H1 (cell line): Measurements from ENCODE around the gene STX5. TPM values are rescaled to one million over a fixed set of nuclear protein-coding genes. Genes with fewer than 3 reads are reported as not detected.

Source experiments
- CTCF ChIA-PET: fragments of 300-600 bp; sonication (Branson Sonifier 250); formaldehyde crosslinking; loops from one replicate; lab custom pipeline; 2021; ENCODE audit not compliant: partially characterized antibody; lab: Charles Lee
- POLR2A ChIA-PET: fragments of 300-600 bp; sonication (Branson Sonifier 250); formaldehyde crosslinking; loops from one replicate; lab custom pipeline; 2021; ENCODE audit warnings: inconsistent platforms; ENCODE audit not compliant: partially characterized antibody; lab: Charles Lee
- DNase-seq, 2 experiments: peaks; one replicate each; pipeline versions ENCODE4 v3.0.0 to v3.0.0-alpha.2; 2010 to 2022; ENCODE audit warnings: low spot score in 2 of 2, low read depth in 1 of 2, mixed read lengths in 1 of 2
- FAIRE-seq: peaks from 2 replicates; lab custom pipeline; 2011; peaks lifted over from hg19 to GRCh38; lab: Jason Lieb, UNC
- H2AFZ ChIP-seq: 2 replicates; pipeline ENCODE4 v1.8.1; 2012; ENCODE audit warnings: low read length, inconsistent platforms
- H2AK5ac ChIP-seq: 2 replicates; pipeline ENCODE4 v1.6.1; 2013; ENCODE audit warnings: low read depth, low read length
- H2BK120ac ChIP-seq: replicated peaks from 2 replicates; pipeline ENCODE3; 2013; ENCODE audit warnings: low read depth, low read length, inconsistent platforms
- H2BK12ac ChIP-seq: 2 replicates; pipeline ENCODE4 v1.6.1; 2013; ENCODE audit warnings: low read depth, low read length
- H2BK15ac ChIP-seq: 2 replicates; pipeline ENCODE4 v1.6.1; 2013; ENCODE audit warnings: low read length
- H2BK20ac ChIP-seq: 2 replicates; pipeline ENCODE4 v1.6.1; 2013; ENCODE audit warnings: low read length
- H2BK5ac ChIP-seq: 2 replicates; pipeline ENCODE4 v1.6.1; 2013; ENCODE audit warnings: low read depth, low read length
- H3K14ac ChIP-seq: 2 replicates; pipeline ENCODE4 v1.6.1; 2013; ENCODE audit warnings: inconsistent platforms; ENCODE audit not compliant: insufficient read length
- H3K18ac ChIP-seq: 2 replicates; pipeline ENCODE4 v1.6.1; 2013; ENCODE audit warnings: low read length; ENCODE audit errors: extremely low read depth
- H3K23ac ChIP-seq: 2 replicates; pipeline ENCODE4 v1.6.1; 2013; ENCODE audit warnings: inconsistent platforms; ENCODE audit not compliant: insufficient read length
- H3K23me2 ChIP-seq: 2 replicates; pipeline ENCODE4 v1.6.1; 2013; ENCODE audit warnings: low read depth, low read length
- H3K27ac ChIP-seq: 2 replicates; pipeline ENCODE4 v1.6.1; 2011; ENCODE audit warnings: low read depth, low read length, inconsistent platforms
- H3K27me3 ChIP-seq, 4 experiments: replicated peaks in 1 of 4; 1 replicate in 1 of 4; 2 replicates in 3 of 4; pipeline versions ENCODE4 v1.6.1 to v1.8.1; 2011 to 2013; ENCODE audit warnings: low read length in 3 of 4, mild to moderate bottlenecking in 3 of 4, inconsistent platforms in 2 of 4, mixed read lengths in 2 of 4, moderate library complexity in 1 of 4; ENCODE audit not compliant: control insufficient read depth in 3 of 4, insufficient read depth in 3 of 4; ENCODE audit errors: extremely low read depth in 1 of 4
- H3K36me3 ChIP-seq, 4 experiments: 2 replicates each; pipeline versions ENCODE4 v1.6.1 to v1.8.1; 2011 to 2013; ENCODE audit warnings: mild to moderate bottlenecking in 4 of 4, low read length in 3 of 4, moderate library complexity in 2 of 4, control low read depth in 1 of 4, inconsistent platforms in 1 of 4; ENCODE audit not compliant: insufficient read depth in 4 of 4, control insufficient read depth in 2 of 4
- H3K4ac ChIP-seq: replicated peaks from 2 replicates; pipeline ENCODE3; 2013; ENCODE audit warnings: low read length, low read depth, mixed read lengths, inconsistent platforms; ENCODE audit not compliant: insufficient read length
- H3K4me1 ChIP-seq, 4 experiments: replicated peaks in 1 of 4; 1 replicate in 1 of 4; 2 replicates in 3 of 4; pipeline versions ENCODE4 v1.6.1 to v1.8.1; 2011 to 2013; ENCODE audit warnings: low read length in 3 of 4, inconsistent platforms in 2 of 4, mixed read lengths in 1 of 4; ENCODE audit not compliant: insufficient read depth in 4 of 4, control insufficient read depth in 3 of 4
- H3K4me2 ChIP-seq, 2 experiments: 2 replicates each; pipeline versions ENCODE4 v1.6.1 to v1.8.1; 2011 to 2013; ENCODE audit warnings: low read depth in 2 of 2, low read length in 2 of 2, control low read depth in 1 of 2, inconsistent platforms in 1 of 2, mild to moderate bottlenecking in 1 of 2; ENCODE audit not compliant: insufficient read depth in 1 of 2
- H3K4me3 ChIP-seq, 4 experiments: fragments of 200-600, 300-600 bp in 1 of 4; sonication (generic), shearing (Covaris generic), sonication (Bioruptor Twin) in 1 of 4; 2 replicates each; pipeline versions ENCODE4 v1.5.1 to v1.8.1; 2011 to 2016; ENCODE audit warnings: low read length in 4 of 4, low read depth in 3 of 4, control low read depth in 2 of 4, inconsistent platforms in 2 of 4, mild to moderate bottlenecking in 2 of 4, mixed read lengths in 1 of 4, moderate library complexity in 1 of 4; ENCODE audit not compliant: insufficient read depth in 2 of 4; ENCODE audit errors: extremely low read depth in 1 of 4
- H3K56ac ChIP-seq: replicated peaks from 2 replicates; pipeline ENCODE3; 2013; ENCODE audit warnings: low read depth, mild to moderate bottlenecking, mixed read lengths, low read length, inconsistent platforms; ENCODE audit not compliant: insufficient read length
- H3K79me1 ChIP-seq: 2 replicates; pipeline ENCODE4 v1.6.1; 2013; ENCODE audit warnings: low read depth, low read length, control low read depth
- H3K79me2 ChIP-seq, 2 experiments: 2 replicates each; pipeline versions ENCODE4 v1.6.1 to v1.8.1; 2012 to 2013; ENCODE audit warnings: low read length in 2 of 2, mild to moderate bottlenecking in 2 of 2, inconsistent platforms in 1 of 2; ENCODE audit not compliant: insufficient read depth in 2 of 2, control insufficient read depth in 1 of 2
- H3K9ac ChIP-seq, 4 experiments: replicated peaks in 1 of 4; 1 replicate in 1 of 4; 2 replicates in 3 of 4; pipeline versions ENCODE4 v1.6.1 to v1.8.1; 2011 to 2013; ENCODE audit warnings: low read depth in 3 of 4, low read length in 3 of 4, control low read depth in 2 of 4, mild to moderate bottlenecking in 2 of 4, moderate library complexity in 2 of 4, inconsistent platforms in 1 of 4; ENCODE audit errors: extremely low read depth in 1 of 4
- H3K9me3 ChIP-seq, 2 experiments: 2 replicates each; pipeline versions ENCODE4 v1.6.1 to v1.8.1; 2012 to 2013; ENCODE audit warnings: mild to moderate bottlenecking in 2 of 2, moderate library complexity in 2 of 2, control low read depth in 1 of 2, inconsistent platforms in 1 of 2, low read depth in 1 of 2, low read length in 1 of 2, mixed read lengths in 1 of 2; ENCODE audit not compliant: insufficient read depth in 2 of 2
- H4K20me1 ChIP-seq, 2 experiments: replicated peaks in 1 of 2; 2 replicates each; pipeline versions ENCODE3 to v1.8.1; 2011 to 2013; ENCODE audit warnings: inconsistent platforms in 2 of 2, low read length in 2 of 2, mild to moderate bottlenecking in 1 of 2; ENCODE audit not compliant: insufficient read depth in 2 of 2, control insufficient read depth in 1 of 2
- H4K5ac ChIP-seq: 2 replicates; pipeline ENCODE4 v1.6.1; 2013; ENCODE audit warnings: low read length, low read depth, mixed read lengths, inconsistent platforms; ENCODE audit not compliant: insufficient read length
- H4K8ac ChIP-seq: 2 replicates; pipeline ENCODE4 v1.8.0; 2013; ENCODE audit warnings: mild to moderate bottlenecking, moderate library complexity, low read length, inconsistent platforms; ENCODE audit not compliant: insufficient read depth; ENCODE audit errors: extremely low read depth
- H4K91ac ChIP-seq: replicated peaks from 2 replicates; pipeline ENCODE3; 2013; ENCODE audit warnings: low read length, mixed read lengths, inconsistent platforms; ENCODE audit not compliant: insufficient read length
- CEBPB ChIP-seq: IDR thresholded peaks from 2 replicates; pipeline ENCODE4 v1.6.1; 2012; ENCODE audit warnings: low read depth, low read length
- EP300 ChIP-seq, 2 experiments: IDR thresholded peaks; 1 replicate in 1 of 2; 2 replicates in 1 of 2; pipeline ENCODE4 v1.6.1; 2011 to 2012; ENCODE audit warnings: low read depth in 2 of 2, low read length in 2 of 2, mild to moderate bottlenecking in 2 of 2, borderline replicate concordance in 1 of 2, inconsistent platforms in 1 of 2, moderate library complexity in 1 of 2
- HDAC6 ChIP-seq: IDR thresholded peaks from one replicate; pipeline ENCODE4 v1.7.1; 2012; ENCODE audit warnings: low read depth, mild to moderate bottlenecking, inconsistent platforms, low read length, moderate library complexity
- MAFK ChIP-seq: IDR thresholded peaks from 2 replicates; pipeline ENCODE4 v1.6.1; 2012; ENCODE audit warnings: low read depth, mild to moderate bottlenecking, improper control_type of control experiment, low read length
- SIX5 ChIP-seq: IDR thresholded peaks from 2 replicates; pipeline ENCODE4 v1.6.1; 2011; ENCODE audit warnings: mild to moderate bottlenecking, low read depth, low read length
- SP1 ChIP-seq: IDR thresholded peaks from 2 replicates; pipeline ENCODE4 v1.6.1; 2011; ENCODE audit warnings: low read depth, low read length
- TAF1 ChIP-seq: IDR thresholded peaks from 2 replicates; pipeline ENCODE4 v1.6.1; 2011; ENCODE audit warnings: mild to moderate bottlenecking, low read depth, low read length
- WGBS, 2 experiments: shearing (Covaris generic) in 1 of 2; methylation state at CpG; one replicate each; pipeline versions ENCODE4 v1.1.6 to v1.1.7; 2013 to 2015; ENCODE audit warnings: low lambda C conversion rate in 2 of 2, mixed read lengths in 2 of 2, inconsistent platforms in 1 of 2, low coverage in 1 of 2, missing lambda C conversion rate in 1 of 2; ENCODE audit not compliant: insufficient replicate concordance in 2 of 2, insufficient coverage in 1 of 2, insufficient read length in 1 of 2; ENCODE audit errors: extremely low coverage in 1 of 2, missing lambda C conversion rate in 1 of 2; 5-methylcytosine and 5-hydroxymethylcytosine counted together
- polyA plus RNA-seq, 7 experiments: library from polyadenylated mRNA; depleted of rRNA in 3 of 7; stranded (reverse) in 5 of 7; unstranded in 2 of 7; fragments of >200 nt in 5 of 7; fragments of 200-250 nt in 2 of 7; gene quantifications; 1 replicate in 5 of 7; 2 replicates in 1 of 7; 4 replicates in 1 of 7; pipeline versions ENCODE4 v1.2.1 to v1.2.3, GENCODE V29; 2011 to 2013; ENCODE audit warnings: missing spikeins in 2 of 7, mixed read lengths in 2 of 7
- total RNA-seq: library from RNA; stranded (reverse); fragmentation: NEBNext Ultra II Directional; extraction: Animal tissue kit (Norgen Biotek cat#: 25700); gene quantifications from 2 replicates; pipeline ENCODE4 v1.2.1, GENCODE V29; 2021

Gene STX5
- total and polyA plus RNA-seq, 2 of the 8 experiments (the other 6 are each of a cell fraction or from before 2014, with no cell fraction given), result 24.2 to 28.5 TPM

DNA sequence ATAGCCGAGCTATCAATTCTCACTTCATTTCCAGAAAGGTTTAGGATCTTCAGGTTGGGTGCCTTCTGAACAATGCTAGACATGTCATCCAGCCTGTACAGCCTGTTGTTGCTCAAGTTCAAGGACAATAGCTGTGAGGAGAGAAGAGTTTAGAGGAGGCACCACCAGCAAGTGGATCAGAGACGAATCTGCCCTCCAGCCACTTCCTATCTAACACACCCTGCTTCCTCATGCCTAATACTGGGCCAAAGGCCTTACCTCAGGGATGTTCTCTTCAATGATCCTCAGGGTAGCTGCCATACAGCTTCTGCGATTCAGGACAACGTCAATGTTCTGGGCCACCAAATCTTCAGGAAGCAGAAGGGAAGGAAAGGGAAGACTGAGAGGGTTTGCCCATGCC lies 30.8 kb downstream of the STX5 start:
- ChIA-PET POLR2A (interaction anchor here (0.7 to 10.0 kb wide), 21 partner anchors 10 to 136 kb away, joined by 3 to 251 read pairs (median 4); partner anchors contain the start of genes C11orf98, CSKMT, HNRNPUL2 and TMEM179B), CTCF (interaction anchor here (0.7 to 3.8 kb wide), 4 partner anchors 11 to 188 kb away, joined by 3 to 15 read pairs (median 3); partner anchors contain the start of gene ROM1)
- peaks cover 29 to 61% (median 43%) of the 10 kb centered on the region in 4 experiments for H3K36me3 ChIP-seq
- H4K20me1 ChIP-seq, result peaks cover 2 to 3% of the 10 kb centered on the region in 2 experiments
- no peak overlapping the region for H3K27ac ChIP-seq
- no peak overlapping the region for H3K56ac ChIP-seq
- H3K79me2 ChIP-seq, result peaks cover 5 to 18% of the 10 kb centered on the region in 2 experiments; a peak in 3 of 4 replicates
- no peak overlapping the region for H3K18ac ChIP-seq
- H3K14ac ChIP-seq, result no peak overlapping the region
- H4K5ac ChIP-seq, result no peak overlapping the region
- peaks cover 4% of the 10 kb centered on the region; the same call in 1 of the 2 replicates for H3K23me2 ChIP-seq
- no peak overlapping the region for H2BK120ac ChIP-seq
- H3K4me3 ChIP-seq, result no peak overlapping the region
- H3K79me1 ChIP-seq, result peaks cover 6% of the 10 kb centered on the region; the same call in 1 of the 2 replicates
- H3K4me1 ChIP-seq, result peaks cover 0 to 2% (median 0%) of the 10 kb centered on the region in 4 experiments; a peak in 1 of 7 replicates
- no peak for DNase-seq
- no peak overlapping the region for H4K91ac ChIP-seq
- no peak overlapping the region for H2BK5ac ChIP-seq
- no peaks in the 10 kb centered on the region for H3K9me3 ChIP-seq
- H2BK20ac ChIP-seq, result no peak overlapping the region
- no peak overlapping the region for H3K4ac ChIP-seq
- H3K27me3 ChIP-seq, result no peaks in the 10 kb centered on the region
- 93% methylated on average over 4 of the region's 4 CpGs; no CpG with 5 or more reads in 1 of the 2 experiments for WGBS, 2 experiments
- no peak overlapping the region for H3K9ac ChIP-seq
- H3K23ac ChIP-seq, result no peak overlapping the region
- no peak overlapping the region for H2AK5ac ChIP-seq
- no peak overlapping the region for H2AFZ ChIP-seq
- H2BK12ac ChIP-seq, result no peak overlapping the region
- FAIRE-seq, result no peak
- H4K8ac ChIP-seq, result no peak overlapping the region
- H3K4me2 ChIP-seq, result no peak overlapping the region
- no peak overlapping the region for H2BK15ac ChIP-seq
- TF ChIP-seq HDAC6, result no peak
- no peak for TF ChIP-seq MAFK
- TF ChIP-seq SIX5, result no peak
- no peak for TF ChIP-seq EP300 (IDR thresholded peaks at IDR 0.05; ENCODE audit: borderline replicate concordance in 1 of 2, low read depth in 2 of 2, low read length in 2 of 2)
- TF ChIP-seq TAF1, result no peak
- TF ChIP-seq SP1, result no peak
- no peak for TF ChIP-seq CEBPB
